ENCODE results near the gene CSRP3.

The CSRP3 gene

GRCh38 chr11:19208959-19209546 lies 7.3 kb upstream of the CSRP3 start:
- H3K14ac ChIP-seq (ENCODE audit: low read length): no peak overlapping the region
- H2BK5ac ChIP-seq (ENCODE audit: low read length): no peak overlapping the region
- H3K4me1 ChIP-seq (ENCODE audit: control insufficient read depth in 2 of 2, insufficient read depth in 1 of 2, low read depth in 1 of 2, low read length in 2 of 2): peaks cover 0 to 4% of the 10 kb centered on the region in 2 donors
- no peak for DNase-seq (ENCODE audit: low spot score)
- H2AFZ ChIP-seq (ENCODE audit: low read length): no peak overlapping the region
- no peak overlapping the region for H4K8ac ChIP-seq (ENCODE audit: low read depth, low read length)
- H3K4me3 ChIP-seq (ENCODE audit: low read length in 2 of 2): no peak overlapping the region
- H2BK12ac ChIP-seq (ENCODE audit: low read length): no peak overlapping the region
- no peak overlapping the region for H2BK15ac ChIP-seq (ENCODE audit: low read length)
- no peaks in the 10 kb centered on the region for H3K9me3 ChIP-seq (replicated peaks in 1 of 2; ENCODE audit: control insufficient read depth in 2 of 2, insufficient read depth in 1 of 2, low read depth in 1 of 2, low read length in 2 of 2)
- H2AK5ac ChIP-seq (ENCODE audit: low read depth, low read length): no peak overlapping the region
- H3K4me2 ChIP-seq (ENCODE audit: insufficient read depth, low read length, poor library complexity, severe bottlenecking): no peak overlapping the region
- H3K79me1 ChIP-seq (ENCODE audit: low read depth, low read length): no peaks in the 10 kb centered on the region
- no peak overlapping the region for H3K23ac ChIP-seq (ENCODE audit: low read depth, low read length, poor library complexity)
- H3K4ac ChIP-seq (ENCODE audit: low read length): no peak overlapping the region
- peaks cover 0 to 86% (median 0%) of the 10 kb centered on the region in 3 experiments for H3K27me3 ChIP-seq (ENCODE audit: control insufficient read depth in 3 of 3, insufficient read depth in 3 of 3, low read depth in 1 of 3, low read length in 3 of 3)
- H3K36me3 ChIP-seq (replicated peaks in 1 of 2; ENCODE audit: control insufficient read depth in 2 of 2, insufficient read depth in 2 of 2, low read length in 2 of 2): no peaks in the 10 kb centered on the region
- H4K91ac ChIP-seq (ENCODE audit: low read depth, low read length, poor library complexity): no peak overlapping the region
- H2BK120ac ChIP-seq (ENCODE audit: low read depth, low read length): no peak overlapping the region
- H3K27ac ChIP-seq (replicated peaks; ENCODE audit: low read length): no peak overlapping the region
- no peak overlapping the region for H3K9ac ChIP-seq (ENCODE audit: low read depth, low read length, poor library complexity)
- no CpG with 5 or more reads among the region's 3 CpGs for WGBS, 2 donors (ENCODE audit: extremely low coverage in 2 of 2, insufficient read length in 2 of 2, insufficient replicate concordance in 1 of 2)
- no peak overlapping the region for H3K18ac ChIP-seq (ENCODE audit: low read length)

DNA sequence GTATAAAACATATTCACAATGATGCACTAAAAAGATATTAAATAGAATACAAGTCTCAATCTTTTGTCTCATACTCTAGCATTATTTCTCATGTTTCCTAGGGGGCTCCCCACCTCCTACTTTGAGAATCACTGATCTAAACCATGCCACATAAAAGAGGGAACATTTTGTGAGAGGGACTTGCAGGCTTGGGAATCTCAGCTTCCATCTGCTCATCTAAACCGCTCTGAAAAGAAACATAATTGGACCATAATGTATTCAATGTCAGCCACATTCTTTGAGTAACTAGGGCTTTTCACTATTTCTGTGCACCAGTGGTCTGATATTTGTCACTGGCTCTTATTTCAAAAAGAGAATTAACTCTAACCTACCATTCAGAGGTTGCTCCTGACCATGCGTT lies 6.4 kb upstream of the CSRP3 start:
- Histone ChIP-seq H3K27ac (replicated peaks; ENCODE audit: low read length) (no peak overlapping the region), H3K18ac (ENCODE audit: low read length) (no peak overlapping the region), H2AFZ (ENCODE audit: low read length) (no peak overlapping the region), H3K36me3 (replicated peaks in 1 of 2; ENCODE audit: control insufficient read depth in 2 of 2, insufficient read depth in 2 of 2, low read length in 2 of 2) (no peaks in the 10 kb centered on the region), H3K4me2 (ENCODE audit: insufficient read depth, low read length, poor library complexity, severe bottlenecking) (no peak overlapping the region), H2BK15ac (ENCODE audit: low read length) (no peak overlapping the region), H3K4ac (ENCODE audit: low read length) (no peak overlapping the region), H3K79me1 (ENCODE audit: low read depth, low read length) (no peaks in the 10 kb centered on the region), H3K14ac (ENCODE audit: low read length) (no peak overlapping the region), H3K4me3 (ENCODE audit: low read length in 2 of 2) (no peak overlapping the region), H3K27me3 (ENCODE audit: control insufficient read depth in 3 of 3, insufficient read depth in 3 of 3, low read depth in 1 of 3, low read length in 3 of 3) (peaks cover 0 to 79% (median 0%) of the 10 kb centered on the region in 3 experiments), H2BK120ac (ENCODE audit: low read depth, low read length) (no peak overlapping the region), H3K23ac (ENCODE audit: low read depth, low read length, poor library complexity) (no peak overlapping the region), H3K9me3 (replicated peaks in 1 of 2; ENCODE audit: control insufficient read depth in 2 of 2, insufficient read depth in 1 of 2, low read depth in 1 of 2, low read length in 2 of 2) (no peaks in the 10 kb centered on the region), H3K4me1 (ENCODE audit: control insufficient read depth in 2 of 2, insufficient read depth in 1 of 2, low read depth in 1 of 2, low read length in 2 of 2) (peaks cover 0 to 4% of the 10 kb centered on the region in 2 donors), H2BK5ac (ENCODE audit: low read length) (no peak overlapping the region), H3K9ac (ENCODE audit: low read depth, low read length, poor library complexity) (no peak overlapping the region), H2AK5ac (ENCODE audit: low read depth, low read length) (no peak overlapping the region), H4K91ac (ENCODE audit: low read depth, low read length, poor library complexity) (no peak overlapping the region), H2BK12ac (ENCODE audit: low read length) (no peak overlapping the region), H4K8ac (ENCODE audit: low read depth, low read length) (no peak overlapping the region)
- WGBS, 2 donors (ENCODE audit: extremely low coverage in 2 of 2, insufficient read length in 2 of 2, insufficient replicate concordance in 1 of 2): no CpG with 5 or more reads among the region's 2 CpGs
- DNase-seq (ENCODE audit: low spot score): no peak

DNA sequence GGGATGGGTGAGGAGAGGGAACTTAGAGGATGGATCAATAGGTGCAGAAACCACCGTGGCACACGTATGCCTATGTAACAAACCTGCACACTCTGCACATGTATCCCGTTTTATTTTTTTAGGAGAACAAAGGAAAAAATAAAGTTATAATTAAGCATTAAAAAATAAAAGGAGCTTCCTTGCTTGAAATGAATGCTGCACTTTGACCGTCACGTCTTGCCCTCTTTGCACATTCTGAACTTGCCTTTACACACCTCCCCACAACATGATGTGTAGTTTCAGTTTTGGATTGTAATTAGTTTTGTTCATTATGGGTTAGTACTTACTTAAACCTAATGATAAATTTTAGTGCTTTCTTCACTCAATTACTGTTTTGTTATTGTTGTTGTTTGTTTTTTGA lies 3.1 kb upstream of the CSRP3 start:
- no peak for DNase-seq (ENCODE audit: low spot score)
- no peak overlapping the region for H2AK5ac ChIP-seq (ENCODE audit: low read depth, low read length)
- no peak overlapping the region for H3K4me2 ChIP-seq (ENCODE audit: insufficient read depth, low read length, poor library complexity, severe bottlenecking)
- H3K18ac ChIP-seq (ENCODE audit: low read length): no peak overlapping the region
- no peaks in the 10 kb centered on the region for H3K79me1 ChIP-seq (ENCODE audit: low read depth, low read length)
- H3K23ac ChIP-seq (ENCODE audit: low read depth, low read length, poor library complexity): no peak overlapping the region
- H3K27me3 ChIP-seq (ENCODE audit: control insufficient read depth in 3 of 3, insufficient read depth in 3 of 3, low read depth in 1 of 3, low read length in 3 of 3): peaks cover 0 to 84% (median 0%) of the 10 kb centered on the region in 3 experiments
- H2BK120ac ChIP-seq (ENCODE audit: low read depth, low read length): no peak overlapping the region
- no peak overlapping the region for H3K4me3 ChIP-seq (ENCODE audit: low read length in 2 of 2)
- no peak overlapping the region for H3K9ac ChIP-seq (ENCODE audit: low read depth, low read length, poor library complexity)
- no peak overlapping the region for H2BK12ac ChIP-seq (ENCODE audit: low read length)
- peaks cover 0 to 22% of the 10 kb centered on the region in 2 donors for H3K9me3 ChIP-seq (replicated peaks in 1 of 2; ENCODE audit: control insufficient read depth in 2 of 2, insufficient read depth in 1 of 2, low read depth in 1 of 2, low read length in 2 of 2)
- WGBS, 2 donors (ENCODE audit: extremely low coverage in 2 of 2, insufficient read length in 2 of 2, insufficient replicate concordance in 1 of 2): no CpG with 5 or more reads among the region's 5 CpGs
- no peaks in the 10 kb centered on the region for H3K36me3 ChIP-seq (replicated peaks in 1 of 2; ENCODE audit: control insufficient read depth in 2 of 2, insufficient read depth in 2 of 2, low read length in 2 of 2)
- no peak overlapping the region for H3K4ac ChIP-seq (ENCODE audit: low read length)
- no peak overlapping the region for H2BK15ac ChIP-seq (ENCODE audit: low read length)
- H2AFZ ChIP-seq (ENCODE audit: low read length): no peak overlapping the region
- no peak overlapping the region for H4K91ac ChIP-seq (ENCODE audit: low read depth, low read length, poor library complexity)
- H3K27ac ChIP-seq (replicated peaks; ENCODE audit: low read length): no peak overlapping the region
- H3K4me1 ChIP-seq (ENCODE audit: control insufficient read depth in 2 of 2, insufficient read depth in 1 of 2, low read depth in 1 of 2, low read length in 2 of 2): peaks cover 0 to 4% of the 10 kb centered on the region in 2 donors
- H4K8ac ChIP-seq (ENCODE audit: low read depth, low read length): no peak overlapping the region
- no peak overlapping the region for H2BK5ac ChIP-seq (ENCODE audit: low read length)
- H3K14ac ChIP-seq (ENCODE audit: low read length): no peak overlapping the region

DNA sequence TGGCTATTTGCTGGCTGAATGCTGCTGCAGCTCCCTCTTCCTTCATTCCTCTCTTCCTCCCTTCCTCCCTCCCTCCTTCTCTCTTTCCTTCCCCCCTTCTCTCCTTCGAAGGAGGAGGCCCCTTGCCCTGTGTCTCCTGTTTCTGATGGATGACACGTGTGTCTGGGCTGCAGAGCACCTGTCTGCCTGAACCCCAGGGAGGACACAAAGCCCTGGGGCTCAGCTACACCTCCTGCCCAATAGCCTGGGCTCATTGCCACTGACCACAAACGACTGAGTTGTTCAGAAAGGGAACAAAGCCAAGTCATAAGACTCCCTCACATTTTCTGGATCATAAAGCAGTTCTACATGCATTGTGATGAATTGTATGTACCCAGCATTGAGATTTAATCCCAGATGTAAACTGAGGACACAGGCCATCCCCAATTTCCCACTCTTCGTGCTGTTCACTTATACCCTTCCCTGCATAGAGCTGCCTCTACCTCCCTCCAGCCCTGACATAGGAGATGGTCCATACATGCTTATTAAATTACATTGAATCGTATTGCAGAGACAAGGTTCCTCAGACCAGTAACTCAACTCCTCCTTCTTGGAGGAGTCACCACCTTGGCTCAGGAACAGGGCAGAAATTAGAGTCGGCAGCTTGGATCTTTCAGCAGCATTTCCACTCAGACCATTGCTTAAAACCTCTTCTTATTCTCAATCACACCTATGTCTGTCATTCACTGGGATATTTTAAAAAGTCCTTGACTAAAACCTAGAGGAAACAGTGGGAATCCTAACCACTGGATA lies 1.2 kb downstream of the CSRP3 start:
- Histone ChIP-seq H3K4ac (ENCODE audit: low read length) (no peak overlapping the region), H3K4me2 (ENCODE audit: insufficient read depth, low read length, poor library complexity, severe bottlenecking) (no peak overlapping the region), H2BK120ac (ENCODE audit: low read depth, low read length) (no peak overlapping the region), H3K9me3 (replicated peaks in 1 of 2; ENCODE audit: control insufficient read depth in 2 of 2, insufficient read depth in 1 of 2, low read depth in 1 of 2, low read length in 2 of 2) (peaks cover 0 to 22% of the 10 kb centered on the region in 2 donors), H3K79me1 (ENCODE audit: low read depth, low read length) (no peaks in the 10 kb centered on the region), H2BK15ac (ENCODE audit: low read length) (no peak overlapping the region), H3K27ac (replicated peaks; ENCODE audit: low read length) (no peak overlapping the region), H3K14ac (ENCODE audit: low read length) (no peak overlapping the region), H2BK5ac (ENCODE audit: low read length) (no peak overlapping the region), H3K4me3 (ENCODE audit: low read length in 2 of 2) (no peak overlapping the region), H3K23ac (ENCODE audit: low read depth, low read length, poor library complexity) (no peak overlapping the region), H2BK12ac (ENCODE audit: low read length) (no peak overlapping the region), H3K27me3 (ENCODE audit: control insufficient read depth in 3 of 3, insufficient read depth in 3 of 3, low read depth in 1 of 3, low read length in 3 of 3) (peaks cover 0 to 82% (median 0%) of the 10 kb centered on the region in 3 experiments), H2AK5ac (ENCODE audit: low read depth, low read length) (no peak overlapping the region), H3K9ac (ENCODE audit: low read depth, low read length, poor library complexity) (no peak overlapping the region), H3K18ac (ENCODE audit: low read length) (no peak overlapping the region), H4K8ac (ENCODE audit: low read depth, low read length) (no peak overlapping the region), H3K36me3 (replicated peaks in 1 of 2; ENCODE audit: control insufficient read depth in 2 of 2, insufficient read depth in 2 of 2, low read length in 2 of 2) (no peaks in the 10 kb centered on the region), H2AFZ (ENCODE audit: low read length) (no peak overlapping the region), H4K91ac (ENCODE audit: low read depth, low read length, poor library complexity) (no peak overlapping the region), H3K4me1 (ENCODE audit: control insufficient read depth in 2 of 2, insufficient read depth in 1 of 2, low read depth in 1 of 2, low read length in 2 of 2) (no peaks in the 10 kb centered on the region)
- DNase-seq (ENCODE audit: low spot score): no peak
- WGBS, 2 donors (ENCODE audit: extremely low coverage in 2 of 2, insufficient read length in 2 of 2, insufficient replicate concordance in 1 of 2): no CpG with 5 or more reads among the region's 6 CpGs

All from neuronal stem cell (in vitro differentiated cells).